HG03571 (cell line): ENCODE measurements around the gene NKAIN4.

Experiments used
- ATAC-seq: cut with Tn5 transposase; IDR thresholded peaks from one replicate; pipeline ENCODE4 v1.9.1; 2021; ENCODE audit not compliant: unreplicated experiment

NKAIN4 gene

GRCh38 chr20:63220696-63221399, 33.4 kb downstream of the NKAIN4 start:
- ATAC-seq = no peak

GRCh38 chr20:63219866-63220521, 34.3 kb downstream of the NKAIN4 start:
- ATAC-seq = no peak

- ATAC-seq = no peak
Measured at GRCh38 chr20:63219447-63219821, 34.8 kb downstream of the NKAIN4 start.

GRCh38 chr20:63218701-63219446, 35.4 kb downstream of the NKAIN4 start:
- ATAC-seq = no peak

GRCh38 chr20:63217706-63218105, 36.6 kb downstream of the NKAIN4 start:
- no peak for ATAC-seq

GRCh38 chr20:63216849-63217471, 37.3 kb downstream of the NKAIN4 start:
- no peak for ATAC-seq

GRCh38 chr20:63216041-63216848, 38.0 kb downstream of the NKAIN4 start, which contains the start of gene YTHDF1:
Gene YTHDF1, minus strand, starts transcription at chr20:63216131. Its CDS starts 239 bp downstream, at chr20:63215892.
- peak; percentile 70 for ATAC-seq

- ATAC-seq = peak; percentile 21
Measured at GRCh38 chr20:63215101-63216040, 38.9 kb downstream of the NKAIN4 start.

GRCh38 chr20:63214514-63214913, 39.7 kb downstream of the NKAIN4 start:
- no peak for ATAC-seq

GRCh38 chr20:63212792-63213191, 41.5 kb downstream of the NKAIN4 start:
- ATAC-seq = no peak

GRCh38 chr20:63212393-63212730, 41.9 kb downstream of the NKAIN4 start:
- no peak for ATAC-seq

GRCh38 chr20:63210011-63210605, 44.2 kb downstream of the NKAIN4 start:
- no peak for ATAC-seq

- no peak for ATAC-seq
Measured at GRCh38 chr20:63208346-63208909, 45.8 kb downstream of the NKAIN4 start.

- no peak for ATAC-seq
Measured at GRCh38 chr20:63206878-63207277, 47.4 kb downstream of the NKAIN4 start.

- no peak for ATAC-seq
Measured at GRCh38 chr20:63205896-63206295, 48.4 kb downstream of the NKAIN4 start.

- ATAC-seq = no peak
Measured at GRCh38 chr20:63204362-63204761, 49.9 kb downstream of the NKAIN4 start.

GRCh38 chr20:63202811-63203526, 51.3 kb downstream of the NKAIN4 start:
- ATAC-seq = no peak

- ATAC-seq = no peak
Measured at GRCh38 chr20:63202021-63202420, 52.2 kb downstream of the NKAIN4 start.
